ENCODE results near the gene SCIN. TPM values are rescaled to one million over a fixed set of nuclear protein-coding genes. Genes with fewer than 3 reads are reported as not detected.

Gene SCIN
- total and polyA plus RNA-seq, 2 of the 8 experiments (the other 6 are each of a cell fraction or from before 2014, with no cell fraction given), result 0.47 to 1.9 TPM

GRCh38 chr7:12588259-12588904 is 17.9 kb downstream of the SCIN start:
- no peaks in the 10 kb centered on the region for H3K79me1 ChIP-seq (ENCODE audit: low read depth, low read length)
- no peak overlapping the region for H3K4ac ChIP-seq (replicated peaks; ENCODE audit: insufficient read length, low read depth, low read length)
- no peaks in the 10 kb centered on the region for H3K9me3 ChIP-seq (ENCODE audit: insufficient read depth in 2 of 2, low read depth in 1 of 2, low read length in 1 of 2)
- no peak overlapping the region for H2AK5ac ChIP-seq (ENCODE audit: low read depth, low read length)
- no peak overlapping the region for H3K9ac ChIP-seq (replicated peaks in 1 of 4; ENCODE audit: extremely low read depth in 1 of 4, low read depth in 3 of 4, low read length in 3 of 4)
- no peak overlapping the region for H4K5ac ChIP-seq (ENCODE audit: insufficient read length, low read depth, low read length)
- no peaks in the 10 kb centered on the region for H4K20me1 ChIP-seq (replicated peaks in 1 of 2; ENCODE audit: control insufficient read depth in 1 of 2, insufficient read depth in 2 of 2, low read length in 2 of 2)
- no peak overlapping the region for H3K4me3 ChIP-seq (ENCODE audit: extremely low read depth in 1 of 4, insufficient read depth in 2 of 4, low read depth in 3 of 4, low read length in 4 of 4)
- H3K27ac ChIP-seq (ENCODE audit: low read depth, low read length), result no peak overlapping the region
- H2BK15ac ChIP-seq (ENCODE audit: low read length), result no peak overlapping the region
- H2AFZ ChIP-seq (ENCODE audit: low read length), result no peak overlapping the region
- no peaks in the 10 kb centered on the region for H3K27me3 ChIP-seq (replicated peaks in 1 of 4; ENCODE audit: control insufficient read depth in 3 of 4, extremely low read depth in 1 of 4, insufficient read depth in 3 of 4, low read length in 3 of 4)
- ChIA-PET CTCF (ENCODE audit: partially characterized antibody) (no interaction called here), POLR2A (ENCODE audit: partially characterized antibody) (interaction anchor here (1.0 kb wide), 1 partner anchor 30 kb away, joined by 3 read pairs; no protein-coding TSS in a partner anchor)
- DNase-seq (ENCODE audit: low read depth in 1 of 2, low spot score in 2 of 2) (no peak), FAIRE-seq (no peak)
- no peak overlapping the region for H2BK12ac ChIP-seq (ENCODE audit: low read depth, low read length)
- no peaks in the 10 kb centered on the region for H3K36me3 ChIP-seq (ENCODE audit: control insufficient read depth in 2 of 4, insufficient read depth in 4 of 4, low read length in 3 of 4)
- no peak overlapping the region for H2BK5ac ChIP-seq (ENCODE audit: low read depth, low read length)
- no peak overlapping the region for H3K4me2 ChIP-seq (ENCODE audit: insufficient read depth in 1 of 2, low read depth in 2 of 2, low read length in 2 of 2)
- H3K18ac ChIP-seq (ENCODE audit: extremely low read depth, low read length), result no peak overlapping the region
- TF ChIP-seq JUN (IDR thresholded peaks at IDR 0.05; ENCODE audit: low read depth, low read length), result no peak
- no peak for TF ChIP-seq JUND (IDR thresholded peaks at IDR 0.05; ENCODE audit: low read length)
- TF ChIP-seq CHD1 (IDR thresholded peaks at IDR 0.05; ENCODE audit: low read depth, low read length), result no peak
- TF ChIP-seq POLR2A (IDR thresholded peaks at IDR 0.05; ENCODE audit: control extremely low read depth in 1 of 2, low read depth in 2 of 2, low read length in 2 of 2), result no peak
- no peak for TF ChIP-seq EP300 (IDR thresholded peaks at IDR 0.05; ENCODE audit: borderline replicate concordance in 1 of 2, low read depth in 2 of 2, low read length in 2 of 2)
- no peak for TF ChIP-seq POLR2AphosphoS5 (IDR thresholded peaks at IDR 0.05; ENCODE audit: low read depth, low read length)
- no peak for TF ChIP-seq CTCF (IDR thresholded peaks at IDR 0.05; ENCODE audit: control extremely low read depth in 1 of 3, insufficient read depth in 1 of 3, low read depth in 1 of 3, low read length in 3 of 3)
- no peak for TF ChIP-seq SIRT6 (IDR thresholded peaks at IDR 0.05; ENCODE audit: low read length)
- no peak for TF ChIP-seq SP2 (IDR thresholded peaks at IDR 0.05; ENCODE audit: low read length)
- TF ChIP-seq SIX5 (IDR thresholded peaks at IDR 0.05; ENCODE audit: low read depth, low read length), result no peak
- no peak overlapping the region for H3K23ac ChIP-seq (ENCODE audit: insufficient read length)
- no peak overlapping the region for H3K56ac ChIP-seq (replicated peaks; ENCODE audit: insufficient read length, low read depth, low read length)
- no peak overlapping the region for H4K91ac ChIP-seq (replicated peaks; ENCODE audit: insufficient read length, low read length)
- H3K14ac ChIP-seq (ENCODE audit: insufficient read length), result no peak overlapping the region
- H2BK120ac ChIP-seq (replicated peaks; ENCODE audit: low read depth, low read length), result no peak overlapping the region
- no peak overlapping the region for H4K8ac ChIP-seq (ENCODE audit: extremely low read depth, insufficient read depth, low read length)
- no peaks in the 10 kb centered on the region for H3K79me2 ChIP-seq (ENCODE audit: control insufficient read depth in 1 of 2, insufficient read depth in 2 of 2, low read length in 2 of 2)
- H2BK20ac ChIP-seq (ENCODE audit: low read length), result no peak overlapping the region
- no peaks in the 10 kb centered on the region for H3K4me1 ChIP-seq (replicated peaks in 1 of 4; ENCODE audit: control insufficient read depth in 3 of 4, insufficient read depth in 4 of 4, low read length in 3 of 4)
- WGBS, 2 experiments (ENCODE audit: extremely low coverage in 1 of 2, insufficient coverage in 1 of 2, insufficient read length in 1 of 2, insufficient replicate concordance in 2 of 2, low coverage in 1 of 2, low lambda C conversion rate in 2 of 2, missing lambda C conversion rate in 1 of 2), result 94% methylated on average over 9 of the region's 11 CpGs; no CpG with 5 or more reads in 1 of the 2 experiments
- H3K23me2 ChIP-seq (ENCODE audit: low read depth, low read length), result no peaks in the 10 kb centered on the region
